ENCODE data around the gene CCM2.

DNA sequence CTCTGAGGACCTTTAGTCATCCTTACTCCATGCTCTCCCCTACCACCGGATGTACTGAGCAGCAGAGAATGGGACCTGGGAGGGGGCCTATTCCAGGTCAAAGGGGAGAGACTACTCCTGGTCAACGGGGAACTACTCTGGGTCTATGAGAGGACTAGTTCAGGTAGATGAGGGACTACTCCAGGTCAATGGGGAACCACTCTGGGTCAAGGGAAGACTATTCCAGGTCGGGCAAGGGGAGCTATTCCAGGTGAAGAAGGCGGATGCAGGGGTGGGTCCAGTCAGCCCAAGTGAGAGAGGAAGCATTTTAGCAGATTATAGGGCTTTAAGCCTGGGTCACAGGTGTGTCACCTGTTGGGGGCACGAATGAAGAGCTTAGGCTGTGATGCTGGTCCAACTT, 35.4 kb downstream of the CCM2 start:
- TF ChIP-seq, protein P1, sequence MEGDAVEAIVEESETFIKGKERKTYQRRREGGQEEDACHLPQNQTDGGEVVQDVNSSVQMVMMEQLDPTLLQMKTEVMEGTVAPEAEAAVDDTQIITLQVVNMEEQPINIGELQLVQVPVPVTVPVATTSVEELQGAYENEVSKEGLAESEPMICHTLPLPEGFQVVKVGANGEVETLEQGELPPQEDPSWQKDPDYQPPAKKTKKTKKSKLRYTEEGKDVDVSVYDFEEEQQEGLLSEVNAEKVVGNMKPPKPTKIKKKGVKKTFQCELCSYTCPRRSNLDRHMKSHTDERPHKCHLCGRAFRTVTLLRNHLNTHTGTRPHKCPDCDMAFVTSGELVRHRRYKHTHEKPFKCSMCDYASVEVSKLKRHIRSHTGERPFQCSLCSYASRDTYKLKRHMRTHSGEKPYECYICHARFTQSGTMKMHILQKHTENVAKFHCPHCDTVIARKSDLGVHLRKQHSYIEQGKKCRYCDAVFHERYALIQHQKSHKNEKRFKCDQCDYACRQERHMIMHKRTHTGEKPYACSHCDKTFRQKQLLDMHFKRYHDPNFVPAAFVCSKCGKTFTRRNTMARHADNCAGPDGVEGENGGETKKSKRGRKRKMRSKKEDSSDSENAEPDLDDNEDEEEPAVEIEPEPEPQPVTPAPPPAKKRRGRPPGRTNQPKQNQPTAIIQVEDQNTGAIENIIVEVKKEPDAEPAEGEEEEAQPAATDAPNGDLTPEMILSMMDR (conservative IDR thresholded peaks at IDR 0.05): no peak
- TF ChIP-seq ZFX (IDR thresholded peaks at IDR 0.05): no peak
